ENCODE results near the gene GULP1.

DNA sequence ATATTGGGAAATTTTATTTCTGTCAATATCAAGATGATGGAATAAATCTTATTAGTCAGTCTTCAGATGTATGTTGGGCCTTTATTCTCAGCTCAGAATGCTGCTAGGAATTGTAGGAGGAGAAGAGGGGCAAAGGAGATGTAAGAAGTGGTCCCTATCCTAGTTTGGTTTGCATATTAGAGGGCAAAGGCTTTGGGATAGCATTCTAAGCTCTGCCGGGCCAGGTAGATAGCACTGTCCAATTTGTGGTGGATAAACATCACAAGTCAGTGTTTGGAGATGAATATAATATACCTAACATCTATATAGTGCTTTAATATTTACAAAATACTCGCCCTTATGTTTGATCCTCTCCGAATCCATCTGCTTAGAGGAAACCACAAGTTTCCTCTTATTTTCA, 149.2 kb downstream of the GULP1 start:
- TF ChIP-seq RB1 (IDR thresholded peaks at IDR 0.05; ENCODE audit: borderline replicate concordance) (no peak), RAD51 (IDR thresholded peaks at IDR 0.05) (no peak), MYC (IDR thresholded peaks at IDR 0.05; ENCODE audit: insufficient read depth, insufficient read length, insufficient replicate concordance, low read length, severe bottlenecking) (no peak), JUNB (IDR thresholded peaks at IDR 0.05) (no peak), POLR2A (IDR thresholded peaks at IDR 0.05; ENCODE audit: low read depth, low read length) (no peak), RFX5 (IDR thresholded peaks at IDR 0.05; ENCODE audit: low read depth, low read length) (no peak), FOS (IDR thresholded peaks at IDR 0.05; ENCODE audit: borderline replicate concordance, extremely low read depth, insufficient read length) (no peak), RAD21 (IDR thresholded peaks at IDR 0.05; ENCODE audit: insufficient read depth, low read depth, low read length) (no peak), HCFC1 (IDR thresholded peaks at IDR 0.05; ENCODE audit: low read length) (no peak)
- TF ChIP-seq, protein P1, sequence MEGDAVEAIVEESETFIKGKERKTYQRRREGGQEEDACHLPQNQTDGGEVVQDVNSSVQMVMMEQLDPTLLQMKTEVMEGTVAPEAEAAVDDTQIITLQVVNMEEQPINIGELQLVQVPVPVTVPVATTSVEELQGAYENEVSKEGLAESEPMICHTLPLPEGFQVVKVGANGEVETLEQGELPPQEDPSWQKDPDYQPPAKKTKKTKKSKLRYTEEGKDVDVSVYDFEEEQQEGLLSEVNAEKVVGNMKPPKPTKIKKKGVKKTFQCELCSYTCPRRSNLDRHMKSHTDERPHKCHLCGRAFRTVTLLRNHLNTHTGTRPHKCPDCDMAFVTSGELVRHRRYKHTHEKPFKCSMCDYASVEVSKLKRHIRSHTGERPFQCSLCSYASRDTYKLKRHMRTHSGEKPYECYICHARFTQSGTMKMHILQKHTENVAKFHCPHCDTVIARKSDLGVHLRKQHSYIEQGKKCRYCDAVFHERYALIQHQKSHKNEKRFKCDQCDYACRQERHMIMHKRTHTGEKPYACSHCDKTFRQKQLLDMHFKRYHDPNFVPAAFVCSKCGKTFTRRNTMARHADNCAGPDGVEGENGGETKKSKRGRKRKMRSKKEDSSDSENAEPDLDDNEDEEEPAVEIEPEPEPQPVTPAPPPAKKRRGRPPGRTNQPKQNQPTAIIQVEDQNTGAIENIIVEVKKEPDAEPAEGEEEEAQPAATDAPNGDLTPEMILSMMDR (IDR thresholded peaks at IDR 0.05 in 2 of 3, conservative IDR thresholded peaks at IDR 0.05 in 1 of 3; ENCODE audit: control insufficient read depth in 2 of 3, extremely low read depth in 1 of 3, insufficient read depth in 1 of 3, low read depth in 3 of 3, low read length in 3 of 3) = no peak
- TF ChIP-seq, protein P2, sequence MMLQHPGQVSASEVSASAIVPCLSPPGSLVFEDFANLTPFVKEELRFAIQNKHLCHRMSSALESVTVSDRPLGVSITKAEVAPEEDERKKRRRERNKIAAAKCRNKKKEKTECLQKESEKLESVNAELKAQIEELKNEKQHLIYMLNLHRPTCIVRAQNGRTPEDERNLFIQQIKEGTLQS (IDR thresholded peaks at IDR 0.05; ENCODE audit: borderline replicate concordance, extremely low read depth, low read depth, low read length) = no peak
- TF ChIP-seq, protein P3, sequence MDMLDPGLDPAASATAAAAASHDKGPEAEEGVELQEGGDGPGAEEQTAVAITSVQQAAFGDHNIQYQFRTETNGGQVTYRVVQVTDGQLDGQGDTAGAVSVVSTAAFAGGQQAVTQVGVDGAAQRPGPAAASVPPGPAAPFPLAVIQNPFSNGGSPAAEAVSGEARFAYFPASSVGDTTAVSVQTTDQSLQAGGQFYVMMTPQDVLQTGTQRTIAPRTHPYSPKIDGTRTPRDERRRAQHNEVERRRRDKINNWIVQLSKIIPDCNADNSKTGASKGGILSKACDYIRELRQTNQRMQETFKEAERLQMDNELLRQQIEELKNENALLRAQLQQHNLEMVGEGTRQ (IDR thresholded peaks at IDR 0.05; ENCODE audit: borderline replicate concordance, low read depth, low read length) = no peak
